Choroid plexus epithelial cell (primary cell): ENCODE measurements around the gene BTN1A1.

ENCODE experiments used
- DNase-seq: peaks from one replicate; pipeline ENCODE4 v3.0.0-alpha.2; 2010; ENCODE audit warnings: low read depth
- H3K4me3 ChIP-seq: 2 replicates; pipeline ENCODE4 v1.5.1; 2011; ENCODE audit warnings: low read depth, mild to moderate bottlenecking, control low read depth, low read length, moderate library complexity
- CTCF ChIP-seq: conservative IDR thresholded peaks from 2 replicates; pipeline ENCODE4 v1.5.1; 2011; ENCODE audit warnings: low read depth, mild to moderate bottlenecking, control low read depth, inconsistent platforms, low read length, moderate library complexity

The BTN1A1 gene

GRCh38 chr6:26476896-26477295 is 23.2 kb upstream of the BTN1A1 start:
- TF ChIP-seq CTCF = no peak

DNA sequence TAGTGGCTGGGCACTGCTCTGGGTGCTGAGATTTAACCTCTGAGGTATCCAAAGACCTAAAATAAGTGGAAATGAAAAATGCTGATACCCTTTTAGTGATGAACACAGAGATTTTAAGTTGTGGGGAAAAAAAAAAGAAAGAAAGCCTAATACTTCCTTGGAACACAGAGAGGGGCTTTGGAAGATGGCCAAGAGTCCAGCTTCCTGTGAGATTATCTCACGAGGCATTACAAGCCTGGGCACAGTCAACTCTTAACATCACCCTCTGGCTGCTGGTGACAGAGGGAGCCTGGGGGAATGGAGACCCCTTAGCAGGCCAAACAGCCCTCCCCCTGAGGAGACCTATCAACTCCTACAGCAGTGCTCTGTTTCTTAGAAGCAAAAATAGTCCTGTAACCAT is 22.7 kb upstream of the BTN1A1 start:
- H3K4me3 ChIP-seq = no peak overlapping the region
- TF ChIP-seq CTCF = no peak
- DNase-seq = no peak

More at GRCh38 chr6:26476896-26477295, 23.2 kb upstream of the BTN1A1 start:
- H3K4me3 ChIP-seq = no peak overlapping the region
- DNase-seq = no peak

DNA sequence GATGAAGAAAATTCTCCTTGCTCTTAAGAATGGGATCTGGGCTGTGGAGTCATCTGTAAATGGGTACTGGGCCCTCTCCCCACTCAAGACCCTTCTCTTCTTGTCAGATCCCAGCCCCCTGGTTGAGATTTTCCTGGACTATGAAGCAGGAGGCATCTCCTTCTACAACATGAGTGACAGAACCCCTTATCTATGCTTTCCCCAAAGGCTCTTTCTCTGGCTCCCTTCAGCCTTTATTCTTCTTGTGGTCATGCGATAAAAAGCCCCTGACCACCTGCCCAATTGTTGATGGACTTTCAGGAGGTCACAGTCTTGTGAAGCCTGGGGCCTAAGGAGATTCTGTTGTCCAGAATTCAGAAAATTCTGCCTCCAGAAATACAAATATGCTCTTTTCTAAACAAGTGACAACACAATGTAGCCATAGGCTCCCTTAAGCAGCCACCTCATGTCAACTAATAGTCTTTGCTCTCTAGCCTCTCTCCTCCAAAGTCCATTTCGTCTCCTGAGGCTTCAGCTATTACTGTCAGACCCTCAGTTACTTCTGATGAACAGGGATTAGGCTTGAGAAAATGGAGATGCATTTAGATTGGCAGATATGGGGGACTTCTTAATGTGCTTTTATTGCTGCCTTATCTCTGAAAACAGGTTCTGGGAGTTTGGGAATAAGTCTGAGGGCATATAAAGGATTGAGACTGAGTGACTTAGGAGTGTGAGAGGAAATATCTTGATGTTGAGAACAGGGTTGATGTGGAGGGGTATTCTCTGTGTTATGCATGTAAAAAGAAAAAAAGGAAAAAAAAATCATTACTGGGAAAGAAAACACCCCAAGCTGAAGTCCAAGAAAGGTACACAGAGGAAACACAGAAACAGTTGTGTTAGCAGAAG is 21.8 kb upstream of the BTN1A1 start:
- H3K4me3 ChIP-seq = no peak overlapping the region
- no peak for DNase-seq
- TF ChIP-seq CTCF = no peak

GRCh38 chr6:26478985-26479278 is 21.2 kb upstream of the BTN1A1 start:
- DNase-seq = no peak
- TF ChIP-seq CTCF = no peak
- no peak overlapping the region for H3K4me3 ChIP-seq

- no peak for DNase-seq
- TF ChIP-seq CTCF = no peak
- no peak overlapping the region for H3K4me3 ChIP-seq
Observed at GRCh38 chr6:26482338-26482737, 17.8 kb upstream of the BTN1A1 start.

- no peak overlapping the region for H3K4me3 ChIP-seq
- TF ChIP-seq CTCF = no peak
- no peak for DNase-seq
Observed at GRCh38 chr6:26483727-26484126, 16.4 kb upstream of the BTN1A1 start.

DNA sequence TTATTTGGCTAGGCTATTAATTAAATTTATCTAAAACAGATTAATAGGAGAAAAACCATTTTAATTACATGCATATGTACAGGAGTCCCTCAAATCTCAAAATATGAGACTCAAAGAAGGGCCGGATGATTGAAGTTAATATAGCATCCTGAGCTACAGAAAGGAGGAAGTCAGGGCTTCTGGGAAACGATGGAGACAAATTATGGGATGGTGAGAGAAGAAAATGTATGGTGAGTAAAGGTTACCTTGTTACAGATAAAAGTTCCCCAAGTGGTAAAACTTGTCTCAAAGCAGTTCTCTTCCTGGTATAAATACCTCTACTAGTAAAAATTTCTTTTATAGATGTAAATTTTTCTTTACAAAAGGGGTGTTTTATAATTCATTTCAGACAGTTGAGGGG is 15.9 kb upstream of the BTN1A1 start:
- H3K4me3 ChIP-seq = no peak overlapping the region
- no peak for DNase-seq
- no peak for TF ChIP-seq CTCF
